ENCODE results near the gene JARID2.

GRCh38 chr6:15506066-15506465 lies 260.2 kb downstream of the JARID2 start:
- no peak for TF ChIP-seq CTCF (IDR thresholded peaks at IDR 0.05)
- no peak for TF ChIP-seq POLR2A (IDR thresholded peaks at IDR 0.05)
- TF ChIP-seq POLR2AphosphoS5 (IDR thresholded peaks at IDR 0.05): no peak

All from suprapubic skin (tissue), 4 donors.